Activated CD4-positive, alpha-beta memory T cell treated with anti-CD3 and anti-CD28 coated beads for 36 hours (primary cell): ENCODE measurements around the gene NEK8. TPM values are rescaled to one million over a fixed set of nuclear protein-coding genes. Genes with fewer than 3 reads are reported as not detected.

Experiments used
- CTCF ChIA-PET: fragments of 350-600 bp; sonication (Branson Sonifier 250); formaldehyde crosslinking; loops from one replicate; lab custom pipeline; 2021; ENCODE audit warnings: antibody characterized with exemption, inconsistent platforms; lab: Charles Lee
- POLR2A ChIA-PET: fragments of 350-600 bp; sonication (Branson Sonifier 250); formaldehyde crosslinking; loops from one replicate; lab custom pipeline; 2021; ENCODE audit warnings: antibody characterized with exemption; lab: Charles Lee
- DNase-seq: peaks from one replicate; pipeline ENCODE4 v3.0.0-alpha.2; 2020
- H3K27ac Mint-ChIP-seq: one replicate; pipeline ENCODE4 v1.8.0; 2021; ENCODE audit warnings: mixed read lengths
- H3K27me3 Mint-ChIP-seq: one replicate; pipeline ENCODE4 v1.8.0; 2021; ENCODE audit warnings: mixed read lengths
- H3K36me3 Mint-ChIP-seq: one replicate; pipeline ENCODE4 v1.8.0; 2021; ENCODE audit warnings: mixed read lengths
- H3K4me1 Mint-ChIP-seq: one replicate; pipeline ENCODE4 v1.8.0; 2021; ENCODE audit warnings: low read depth, mixed read lengths
- H3K4me3 Mint-ChIP-seq: one replicate; pipeline ENCODE4 v1.8.0; 2021; ENCODE audit warnings: mild to moderate bottlenecking, mixed read lengths
- H3K9me3 Mint-ChIP-seq: one replicate; pipeline ENCODE4 v1.8.0; 2021; ENCODE audit warnings: mixed read lengths
- intact Hi-C: fragments of 100-400 bp; cut with micrococcal nuclease; formaldehyde crosslinking; loops from one replicate; pipeline ENCODE4 v1.15.1; 2023
- total RNA-seq, 2 experiments: library from RNA; stranded (reverse); gene quantifications; one replicate each; pipeline ENCODE4 v1.2.3, GENCODE V29; 2021

Gene NEK8
- total RNA-seq, 2 experiments from 2014 or later: 3.4 to 4.0 TPM

- POLR2A ChIA-PET: interaction anchor here (1.5 to 2.6 kb wide), 8 partner anchors 7 to 240 kb away, joined by 4 to 35 read pairs (median 12); partner anchors contain the start of genes BLTP2, RPL23A, SDF2 and SUPT6H
- intact Hi-C loops: no loop called here
- Mint-ChIP-seq H3K9me3 (no peaks in the 10 kb centered on the region), H3K27me3 (peaks cover 16% of the 10 kb centered on the region), H3K27ac (peak overlapping the region; percentile 80), H3K36me3 (no peaks in the 10 kb centered on the region), H3K4me1 (peaks cover 23% of the 10 kb centered on the region), H3K4me3 (peak overlapping the region; percentile 73)
- DNase-seq: peak; percentile 83
- CTCF ChIA-PET: interaction anchor here (0.7 to 4.0 kb wide), 7 partner anchors 9 to 241 kb away, joined by 3 to 23 read pairs (median 7); partner anchors contain the start of genes BLTP2, RPL23A and TLCD1
These were observed 16.4 kb upstream of the NEK8 start for GRCh38 chr17:28712032-28712704.

GRCh38 chr17:28712705-28713415 is 15.7 kb upstream of the NEK8 start:
- CTCF ChIA-PET: interaction anchor here (1.0 to 4.0 kb wide), 4 partner anchors 14 to 241 kb away, joined by 3 to 23 read pairs (median 8); partner anchors contain the start of gene TLCD1
- peaks cover 16% of the 10 kb centered on the region for H3K27me3 Mint-ChIP-seq
- DNase-seq: no peak
- H3K4me1 Mint-ChIP-seq: peaks cover 23% of the 10 kb centered on the region
- peak overlapping the region; percentile 4 for H3K27ac Mint-ChIP-seq
- POLR2A ChIA-PET: interaction anchor here (0.6 to 2.6 kb wide), 4 partner anchors 7 to 195 kb away, joined by 3 to 35 read pairs (median 14); partner anchors contain the start of genes RPL23A, SDF2 and SUPT6H
- H3K4me3 Mint-ChIP-seq: peak overlapping the region; percentile 73
- no peaks in the 10 kb centered on the region for H3K36me3 Mint-ChIP-seq
- no peaks in the 10 kb centered on the region for H3K9me3 Mint-ChIP-seq
- intact Hi-C loops: no loop called here

GRCh38 chr17:28714281-28714680 is 14.3 kb upstream of the NEK8 start:
- intact Hi-C loops: no loop called here
- ChIA-PET CTCF (no interaction called here), POLR2A (interaction anchor here (1.4 kb wide), 1 partner anchor 69 kb away, joined by 3 read pairs; the partner anchor contains the start of gene BLTP2)

GRCh38 chr17:28715217-28715616 is 13.4 kb upstream of the NEK8 start:
- no peaks in the 10 kb centered on the region for H3K9me3 Mint-ChIP-seq
- peaks cover 33% of the 10 kb centered on the region for H3K4me1 Mint-ChIP-seq
- intact Hi-C loops: no loop called here
- H3K36me3 Mint-ChIP-seq: peaks cover 7% of the 10 kb centered on the region
- no peak overlapping the region for H3K4me3 Mint-ChIP-seq
- H3K27me3 Mint-ChIP-seq: peaks cover 16% of the 10 kb centered on the region
- POLR2A ChIA-PET: interaction anchor here (1.4 to 1.5 kb wide), 2 partner anchors 54 to 70 kb away, joined by 3 to 5 read pairs; partner anchors contain the start of genes BLTP2, SDF2 and SUPT6H
- CTCF ChIA-PET: no interaction called here
- no peak for DNase-seq
- H3K27ac Mint-ChIP-seq: no peak overlapping the region

More at GRCh38 chr17:28714281-28714680, 14.3 kb upstream of the NEK8 start:
- no peak overlapping the region for H3K27ac Mint-ChIP-seq
- peaks cover 16% of the 10 kb centered on the region for H3K27me3 Mint-ChIP-seq
- peaks cover 34% of the 10 kb centered on the region for H3K4me1 Mint-ChIP-seq
- no peaks in the 10 kb centered on the region for H3K9me3 Mint-ChIP-seq
- peaks cover under 1% of the 10 kb centered on the region for H3K36me3 Mint-ChIP-seq
- no peak for DNase-seq
- no peak overlapping the region for H3K4me3 Mint-ChIP-seq

GRCh38 chr17:28716740-28717577 is 11.6 kb upstream of the NEK8 start:
- Mint-ChIP-seq H3K4me1 (peaks cover 30% of the 10 kb centered on the region), H3K4me3 (no peak overlapping the region), H3K27ac (no peak overlapping the region), H3K36me3 (peaks cover 24% of the 10 kb centered on the region), H3K9me3 (no peaks in the 10 kb centered on the region), H3K27me3 (peaks cover 16% of the 10 kb centered on the region)
- intact Hi-C loops: no loop called here
- POLR2A ChIA-PET: no interaction called here
- DNase-seq: no peak
- CTCF ChIA-PET: interaction anchor here (1.0 kb wide), 1 partner anchor 9 kb away, joined by 4 read pairs; the partner anchor contains the start of gene TLCD1

- intact Hi-C loops: loop anchor here (2.0 kb wide), 1 partner anchor 95 kb away; no protein-coding TSS in a partner anchor
- peak; percentile 20 for DNase-seq
- CTCF ChIA-PET: interaction anchor here (1.0 kb wide), 1 partner anchor 9 kb away, joined by 4 read pairs; the partner anchor contains the start of gene TLCD1
- peak within 1 kb of the TSS; percentile 14 for H3K4me3 Mint-ChIP-seq
- H3K27ac Mint-ChIP-seq: peak within 1 kb of the TSS; percentile 71
- peaks cover 16% of the 10 kb centered on the region for H3K27me3 Mint-ChIP-seq
- peaks cover 30% of the 10 kb centered on the region for H3K4me1 Mint-ChIP-seq
- H3K36me3 Mint-ChIP-seq: peaks cover 32% of the 10 kb centered on the region
- H3K9me3 Mint-ChIP-seq: no peaks in the 10 kb centered on the region
- POLR2A ChIA-PET: no interaction called here
These were observed 10.8 kb upstream of the NEK8 start, which contains the start of gene RAB34 for GRCh38 chr17:28717578-28718332. Gene RAB34, minus strand, starts transcription at chr17:28717868. Its CDS starts 602 bp downstream, at chr17:28717266.

GRCh38 chr17:28718333-28719020 is 10.1 kb upstream of the NEK8 start:
- intact Hi-C loops: loop anchor here (1.0 to 2.0 kb wide), 4 partner anchors 7 to 234 kb away; partner anchors contain the start of genes NEK8 and PROCA1
- H3K4me3 Mint-ChIP-seq: peak overlapping the region; percentile 14
- peak overlapping the region; percentile 71 for H3K27ac Mint-ChIP-seq
- ChIA-PET POLR2A (interaction anchor here (1.9 kb wide), 1 partner anchor 7 kb away, joined by 35 read pairs; the partner anchor contains the start of gene PROCA1), CTCF (interaction anchor here (1.2 to 1.6 kb wide), 3 partner anchors 57 to 75 kb away, joined by 3 to 4 read pairs (median 4); partner anchors contain the start of genes BLTP2, SDF2 and SUPT6H)
- H3K4me1 Mint-ChIP-seq: peaks cover 34% of the 10 kb centered on the region
- H3K9me3 Mint-ChIP-seq: no peaks in the 10 kb centered on the region
- peaks cover 16% of the 10 kb centered on the region for H3K27me3 Mint-ChIP-seq
- H3K36me3 Mint-ChIP-seq: peaks cover 38% of the 10 kb centered on the region
- no peak for DNase-seq

GRCh38 chr17:28719021-28719433 is 9.6 kb upstream of the NEK8 start:
- H3K36me3 Mint-ChIP-seq: peaks cover 44% of the 10 kb centered on the region
- intact Hi-C loops: loop anchor here (1.0 to 2.0 kb wide), 4 partner anchors 8 to 233 kb away; partner anchors contain the start of genes NEK8 and PROCA1
- ChIA-PET CTCF (interaction anchor here (1.0 to 2.9 kb wide), 11 partner anchors 8 to 235 kb away, joined by 3 to 16 read pairs (median 4); partner anchors contain the start of genes BLTP2, NEK8, PROCA1 and SDF2), POLR2A (interaction anchor here (0.6 to 2.2 kb wide), 15 partner anchors 8 to 421 kb away, joined by 3 to 35 read pairs (median 6); partner anchors contain the start of genes BLTP2, NEK8, PHF12 and PIGS)
- H3K9me3 Mint-ChIP-seq: no peaks in the 10 kb centered on the region
- DNase-seq: no peak
- peak overlapping the region; percentile 99 for H3K4me3 Mint-ChIP-seq
- peaks cover 16% of the 10 kb centered on the region for H3K27me3 Mint-ChIP-seq
- H3K4me1 Mint-ChIP-seq: peaks cover 40% of the 10 kb centered on the region
- H3K27ac Mint-ChIP-seq: peak overlapping the region; percentile 98

- peaks cover 58% of the 10 kb centered on the region for H3K36me3 Mint-ChIP-seq
- H3K27ac Mint-ChIP-seq: peak overlapping the region; percentile 98
- ChIA-PET POLR2A (interaction anchor here (0.6 to 2.2 kb wide), 14 partner anchors 8 to 232 kb away, joined by 3 to 35 read pairs (median 7); partner anchors contain the start of genes BLTP2, NEK8, PHF12 and PIGS), CTCF (interaction anchor here (0.5 to 2.9 kb wide), 12 partner anchors 8 to 397 kb away, joined by 3 to 16 read pairs (median 4); partner anchors contain the start of genes NEK8, PROCA1, SDF2 and SUPT6H)
- no peaks in the 10 kb centered on the region for H3K9me3 Mint-ChIP-seq
- peak overlapping the region; percentile 99 for H3K4me3 Mint-ChIP-seq
- peaks cover 54% of the 10 kb centered on the region for H3K4me1 Mint-ChIP-seq
- peak; percentile 60 for DNase-seq
- peaks cover 10% of the 10 kb centered on the region for H3K27me3 Mint-ChIP-seq
- intact Hi-C loops: no loop called here
These were observed 8.2 kb upstream of the NEK8 start for GRCh38 chr17:28720247-28720996.
